Endothelial cell of umbilical vein (primary cell): ENCODE measurements around the gene GFRA3. TPM values are rescaled to one million over a fixed set of nuclear protein-coding genes. Genes with fewer than 3 reads are reported as not detected.

ENCODE experiments used
- BruUV-seq: library from RNA; stranded (reverse); fragments of 400-500 nt; replicated peaks from 2 replicates; lab custom pipeline; 2021; lab: Mats Ljungman, UMichigan
- CTCF ChIA-PET: fragments of 300-600, 350-600 bp; sonication (Branson Sonifier 250); formaldehyde crosslinking; loops from one replicate; lab custom pipeline; 2021; ENCODE audit warnings: antibody characterized with exemption, inconsistent platforms; lab: Charles Lee
- POLR2A ChIA-PET: fragments of 300-600, 350-600 bp; sonication (Branson Sonifier 250); formaldehyde crosslinking; loops from one replicate; lab custom pipeline; 2021; ENCODE audit warnings: antibody characterized with exemption, inconsistent platforms; lab: Charles Lee
- DNase-seq: peaks from one replicate; pipeline ENCODE4 v3.0.0-alpha.2; 2011; ENCODE audit warnings: low read depth, low spot score
- FAIRE-seq: peaks from 2 replicates; lab custom pipeline; 2011; peaks lifted over from hg19 to GRCh38; lab: Jason Lieb, UNC
- H2AFZ ChIP-seq: 2 replicates; pipeline ENCODE4 v1.6.0; 2012; ENCODE audit warnings: low read depth, low read length, control low read depth, inconsistent platforms
- H3K27ac ChIP-seq: 2 replicates; pipeline ENCODE4 v1.5.1; 2011; ENCODE audit warnings: low read depth, mild to moderate bottlenecking, control low read depth, low read length, moderate library complexity; ENCODE audit not compliant: insufficient read depth
- H3K27me3 ChIP-seq, 2 experiments: 2 replicates each; pipeline versions ENCODE4 v1.6.0 to v1.6.1; 2011; ENCODE audit warnings: low read length in 2 of 2, mixed read lengths in 1 of 2; ENCODE audit not compliant: control insufficient read depth in 2 of 2, insufficient read depth in 2 of 2
- H3K36me3 ChIP-seq, 2 experiments: 2 replicates in 1 of 2; 3 replicates in 1 of 2; pipeline ENCODE4 v1.5.1; 2011; ENCODE audit warnings: low read length in 2 of 2, mild to moderate bottlenecking in 1 of 2, moderate library complexity in 1 of 2; ENCODE audit not compliant: control insufficient read depth in 2 of 2, insufficient read depth in 2 of 2; ENCODE audit errors: extremely low read depth in 1 of 2
- H3K4me1 ChIP-seq: 3 replicates; pipeline ENCODE4 v1.5.1; 2011; ENCODE audit warnings: mild to moderate bottlenecking, low read length; ENCODE audit not compliant: control insufficient read depth, insufficient read depth; ENCODE audit errors: extremely low read depth
- H3K4me2 ChIP-seq: 2 replicates; pipeline ENCODE4 v1.6.1; 2011; ENCODE audit warnings: low read length, control low read depth, mixed read lengths; ENCODE audit not compliant: insufficient read depth
- H3K4me3 ChIP-seq, 3 experiments: fragments of 200-600 bp in 1 of 3; sonication (generic), shearing (Covaris generic) in 1 of 3; replicated peaks in 1 of 3; 2 replicates each; pipeline ENCODE4 v1.5.1; 2011 to 2016; ENCODE audit warnings: control low read depth in 3 of 3, low read length in 3 of 3, mild to moderate bottlenecking in 2 of 3, inconsistent platforms in 1 of 3, low read depth in 1 of 3, moderate library complexity in 1 of 3; ENCODE audit not compliant: insufficient read depth in 1 of 3
- H3K79me2 ChIP-seq: 2 replicates; pipeline ENCODE4 v1.6.0; 2012; ENCODE audit warnings: low read length, inconsistent platforms; ENCODE audit not compliant: control insufficient read depth, insufficient read depth
- H3K9ac ChIP-seq: replicated peaks from 2 replicates; pipeline ENCODE3; 2011; ENCODE audit warnings: low read length, control low read depth; ENCODE audit not compliant: insufficient read depth; ENCODE audit errors: extremely low read depth
- H3K9me1 ChIP-seq: replicated peaks from 3 replicates; pipeline ENCODE4 v1.6.0; 2011; ENCODE audit warnings: mild to moderate bottlenecking, low read length; ENCODE audit not compliant: control insufficient read depth, insufficient read depth; ENCODE audit errors: extremely low read depth
- H3K9me3 ChIP-seq: replicated peaks from 2 replicates; pipeline ENCODE4 v1.5.1; 2012; ENCODE audit warnings: low read length, inconsistent platforms; ENCODE audit not compliant: control insufficient read depth, insufficient read depth
- H4K20me1 ChIP-seq: replicated peaks from 2 replicates; pipeline ENCODE3; 2011; ENCODE audit warnings: mild to moderate bottlenecking, low read length; ENCODE audit not compliant: control insufficient read depth, insufficient read depth; ENCODE audit errors: extremely low read depth
- CTCF ChIP-seq, 2 donors: IDR thresholded peaks; 1 replicate in 1 of 2; 2 replicates in 1 of 2; pipeline ENCODE4 v1.5.1; 2011; ENCODE audit warnings: low read length in 2 of 2, mild to moderate bottlenecking in 2 of 2, moderate library complexity in 2 of 2, control low read depth in 1 of 2, inconsistent platforms in 1 of 2, low read depth in 1 of 2; ENCODE audit not compliant: insufficient read depth in 1 of 2; ENCODE audit errors: extremely low read depth in 1 of 2
- EZH2 ChIP-seq: IDR thresholded peaks from 2 replicates; pipeline ENCODE4 v1.6.1; 2012; ENCODE audit warnings: borderline replicate concordance, low read depth, mild to moderate bottlenecking, moderate library complexity, low read length, inconsistent platforms; ENCODE audit not compliant: severe bottlenecking
- FOS ChIP-seq: IDR thresholded peaks from 2 replicates; pipeline ENCODE4 v1.6.1; 2011; ENCODE audit warnings: mild to moderate bottlenecking, low read length, moderate library complexity, borderline replicate concordance; ENCODE audit not compliant: insufficient read depth
- GATA2 ChIP-seq: IDR thresholded peaks from 2 replicates; pipeline ENCODE4 v1.7.0; 2011; ENCODE audit warnings: low read depth, mild to moderate bottlenecking, moderate library complexity, mixed read lengths, low read length; ENCODE audit not compliant: insufficient read length, insufficient read depth
- JUN ChIP-seq: IDR thresholded peaks from 2 replicates; pipeline ENCODE4 v1.6.1; 2011; ENCODE audit warnings: borderline replicate concordance, low read depth; ENCODE audit not compliant: insufficient read length, insufficient read depth
- MAX ChIP-seq: IDR thresholded peaks from 2 replicates; pipeline ENCODE4 v1.6.1; 2011; ENCODE audit not compliant: insufficient read depth, insufficient read length
- MYC ChIP-seq: IDR thresholded peaks from one replicate; pipeline ENCODE4 v1.6.1; 2011; ENCODE audit warnings: mild to moderate bottlenecking, low read depth, low read length
- POLR2A ChIP-seq: IDR thresholded peaks from 2 replicates; pipeline ENCODE4 v1.6.1; 2012; ENCODE audit warnings: low read depth, mild to moderate bottlenecking, control low read depth, low read length
- POLR2AphosphoS5 ChIP-seq: IDR thresholded peaks from 2 replicates; pipeline ENCODE4 v1.6.1; 2012; ENCODE audit warnings: low read depth, mild to moderate bottlenecking, control low read depth, low read length, moderate library complexity; ENCODE audit not compliant: insufficient read depth
- dilution Hi-C: fragments of 300-500 bp; cut with MboI; formaldehyde crosslinking; loops from one replicate; pipeline ENCODE4 v1.15.0; 2019; ENCODE audit warnings: low sequenced_read_pairs; ENCODE audit not compliant: extremely low pct_ligation_motif_present
- intact Hi-C: fragments of 100-400 bp; cut with micrococcal nuclease; formaldehyde crosslinking; loops from one replicate; pipeline ENCODE4 v1.10.0; 2022
- polyA plus RNA-seq, 4 experiments: library from polyadenylated mRNA; depleted of rRNA in 3 of 4; stranded (reverse) in 3 of 4; unstranded in 1 of 4; fragments of >200 nt; gene quantifications; 2 replicates each; pipeline versions ENCODE4 v1.2.1 to v1.2.3, GENCODE V29; 2011 to 2012; ENCODE audit warnings: missing spikeins in 1 of 4
- total RNA-seq: library from RNA; stranded (reverse); gene quantifications from 2 replicates; pipeline ENCODE4 v1.2.3, GENCODE V29; 2021

Gene GFRA3
- total and polyA plus RNA-seq, 2 donors (not counting 3 experiments of a cell fraction or from before 2014, with no cell fraction given): 0.10 TPM; not detected in 1

GRCh38 chr5:138246822-138247221, 27.6 kb downstream of the GFRA3 start:
- Histone ChIP-seq H3K9ac (no peak overlapping the region), H3K4me3 (no peak overlapping the region), H3K4me2 (no peak overlapping the region), H3K9me3 (no peaks in the 10 kb centered on the region), H3K36me3 (no peaks in the 10 kb centered on the region), H3K9me1 (no peaks in the 10 kb centered on the region), H4K20me1 (no peaks in the 10 kb centered on the region), H3K79me2 (no peaks in the 10 kb centered on the region), H3K27ac (no peak overlapping the region), H2AFZ (no peak overlapping the region), H3K4me1 (no peaks in the 10 kb centered on the region), H3K27me3 (peaks cover 0 to 8% of the 10 kb centered on the region in 2 experiments)
- BruUV-seq: no TSS peak
- ChIA-PET POLR2A (no interaction called here), CTCF (interaction anchor here (0.9 to 1.4 kb wide), 4 partner anchors 9 to 22 kb away, joined by 3 to 4 read pairs (median 3); no protein-coding TSS in a partner anchor)
- no peak for TF ChIP-seq POLR2AphosphoS5
- no peak for TF ChIP-seq GATA2
- TF ChIP-seq EZH2: no peak
- TF ChIP-seq POLR2A: no peak
- TF ChIP-seq JUN: no peak
- no peak for TF ChIP-seq FOS
- no peak for TF ChIP-seq CTCF (IDR thresholded peaks at IDR 0.05; ENCODE audit: extremely low read depth in 1 of 2, insufficient read depth in 1 of 2, low read depth in 1 of 2, low read length in 2 of 2)
- no peak for TF ChIP-seq MAX
- no peak for TF ChIP-seq MYC
- DNase-seq (no peak), FAIRE-seq (no peak)
- intact Hi-C loops (no loop called here), dilution Hi-C loops (no loop called here)
